Right lobe of liver (tissue), 6 donors: ENCODE measurements around the gene SRPK2. TPM values are rescaled to one million over a fixed set of nuclear protein-coding genes. Genes with fewer than 3 reads are reported as not detected.

ENCODE experiments used
- ATAC-seq, 4 donors: fragments of 200-7000 bp; cut with Tn5 transposase; one replicate each; pipeline ENCODE4 v1.9.1; 2020; ENCODE audit warnings: mild to moderate bottlenecking in 4 of 4, moderate library complexity in 4 of 4
- DNase-seq, 3 donors: peaks; one replicate each; pipeline ENCODE4 v3.0.0-alpha.2; 2020
- H3K27ac ChIP-seq, 3 donors: fragments of 200-600 bp; one replicate each; pipeline ENCODE4 v1.8.0; 2022
- H3K27me3 ChIP-seq, 2 donors: fragments of 200-600 bp; one replicate each; pipeline ENCODE4 v1.8.0; 2022
- H3K36me3 ChIP-seq, 4 donors: fragments of 200-600 bp; sonication (generic) in 1 of 4; one replicate each; pipeline versions ENCODE4 v1.5.1 to v1.8.0; 2017 to 2022; ENCODE audit warnings: control low read depth in 1 of 4
- H3K4me1 ChIP-seq, 4 donors: fragments of 200-600 bp; sonication (generic) in 1 of 4; one replicate each; pipeline versions ENCODE4 v1.5.1 to v1.8.0; 2017 to 2022; ENCODE audit warnings: control low read depth in 1 of 4
- H3K4me3 ChIP-seq, 3 donors: fragments of 200-600 bp; one replicate each; pipeline ENCODE4 v1.8.0; 2022
- H3K9me3 ChIP-seq, 4 donors: fragments of 200-600 bp; sonication (generic) in 1 of 4; one replicate each; pipeline versions ENCODE4 v1.5.1 to v1.8.0; 2017 to 2022; ENCODE audit warnings: control low read depth in 1 of 4
- CTCF ChIP-seq, 4 donors: fragments of 200-600 bp in 3 of 4; fragments of 450-650 bp in 1 of 4; IDR thresholded peaks; one replicate each; pipeline versions ENCODE4 v1.5.1 to v1.8.0; 2016 to 2022; ENCODE audit warnings: antibody characterized with exemption in 4 of 4, mild to moderate bottlenecking in 2 of 4
- POLR2A ChIP-seq: fragments of 450-650 bp; IDR thresholded peaks from one replicate; pipeline ENCODE4 v1.6.1; 2017; ENCODE audit warnings: antibody characterized with exemption, mild to moderate bottlenecking
- WGBS: methylation state at CpG from one replicate; pipeline ENCODE4 v1.1.6; 2018; ENCODE audit warnings: low coverage, low lambda C conversion rate; ENCODE audit not compliant: insufficient coverage; ENCODE audit errors: missing lambda C conversion rate; 5-methylcytosine and 5-hydroxymethylcytosine counted together
- intact Hi-C, 2 donors: fragments of 100-400 bp; cut with DNase I; formaldehyde crosslinking; loops; one replicate each; pipeline versions ENCODE4 v1.11.2 to v1.14.1; 2022
- total RNA-seq, 6 experiments: library from RNA; depleted of rRNA in 2 of 6; stranded (reverse); fragments of >200 nt in 2 of 6; fragmentation: NEBNext Ultra II Directional in 3 of 6; extraction: Animal tissue kit (Norgen Biotek cat#: 25700) in 3 of 6; gene quantifications; one replicate each; pipeline versions ENCODE4 v1.1.0 to v1.2.4, GENCODE V29; 2016 to 2023
- donor health status: DM: no; HTN: yes; CAD: no.
- donor health status: DM: no; HTN: no; CAD: no.
- donor health status: DM: no; HTN: no; CAD: no.
- donor health status: DM: no; HTN: yes; CAD: no.
- donor health status: DM: no; HTN: yes; CAD: no.

Gene SRPK2
- total RNA-seq, 6 experiments from 2014 or later: 15.5 to 21.1 (median 18.2) TPM

GRCh38 chr7:105218939-105219770 is 169.6 kb downstream of the SRPK2 start:
- Histone ChIP-seq H3K36me3 (no peaks in the 10 kb centered on the region), H3K27me3 (no peaks in the 10 kb centered on the region), H3K9me3 (no peaks in the 10 kb centered on the region), H3K27ac (no peak overlapping the region), H3K4me3 (no peak overlapping the region), H3K4me1 (no peaks in the 10 kb centered on the region)
- TF ChIP-seq POLR2A (no peak), CTCF (IDR thresholded peaks at IDR 0.05) (no peak)
- intact Hi-C loops: no loop called here
- ATAC-seq (no peak), DNase-seq (no peak)
- 95% methylated on average over 7 of the region's 11 CpGs for WGBS

- H3K27ac ChIP-seq: no peak overlapping the region
- H3K27me3 ChIP-seq: no peaks in the 10 kb centered on the region
- H3K36me3 ChIP-seq: no peaks in the 10 kb centered on the region
- 89% methylated on average over 3 of the region's 4 CpGs for WGBS
- DNase-seq: no peak
- intact Hi-C loops: no loop called here
- ATAC-seq: no peak
- H3K4me3 ChIP-seq: no peak overlapping the region
- no peaks in the 10 kb centered on the region for H3K9me3 ChIP-seq
- TF ChIP-seq POLR2A: no peak
- no peak for TF ChIP-seq CTCF (IDR thresholded peaks at IDR 0.05)
- no peaks in the 10 kb centered on the region for H3K4me1 ChIP-seq
Observed at GRCh38 chr7:105218215-105218614, 170.5 kb downstream of the SRPK2 start.

GRCh38 chr7:105216786-105217185 is 171.9 kb downstream of the SRPK2 start:
- H3K4me3 ChIP-seq: no peak overlapping the region
- H3K4me1 ChIP-seq: no peaks in the 10 kb centered on the region
- ATAC-seq: no peak
- WGBS: 87% methylated on average over 3 of the region's 3 CpGs
- H3K27ac ChIP-seq: no peak overlapping the region
- intact Hi-C loops: no loop called here
- H3K9me3 ChIP-seq: no peaks in the 10 kb centered on the region
- no peaks in the 10 kb centered on the region for H3K27me3 ChIP-seq
- DNase-seq: no peak
- no peaks in the 10 kb centered on the region for H3K36me3 ChIP-seq
- no peak for TF ChIP-seq POLR2A
- TF ChIP-seq CTCF (IDR thresholded peaks at IDR 0.05): no peak

GRCh38 chr7:105215821-105216220 is 172.9 kb downstream of the SRPK2 start:
- no peak overlapping the region for H3K4me3 ChIP-seq
- H3K27ac ChIP-seq: no peak overlapping the region
- H3K4me1 ChIP-seq: peaks cover 0 to 5% (median 0%) of the 10 kb centered on the region in 4 donors
- intact Hi-C loops: no loop called here
- no peaks in the 10 kb centered on the region for H3K9me3 ChIP-seq
- H3K36me3 ChIP-seq: no peaks in the 10 kb centered on the region
- no peak for ATAC-seq
- H3K27me3 ChIP-seq: no peaks in the 10 kb centered on the region
- DNase-seq: no peak
- WGBS: 67% methylated on average over 1 of the region's 1 CpG
- TF ChIP-seq POLR2A: no peak
- TF ChIP-seq CTCF (IDR thresholded peaks at IDR 0.05): no peak
